ENCODE data around the gene RASSF10. TPM values are rescaled to one million over a fixed set of nuclear protein-coding genes. Genes with fewer than 3 reads are reported as not detected.

Gene RASSF10
- total RNA-seq, 4 donors from 2014 or later = 0.35 to 4.4 (median 3.9) TPM; not detected in 1

- Histone ChIP-seq H3K27me3 (peaks cover 0 to 23% of the 10 kb centered on the region in 2 donors), H3K4me1 (peaks cover 0 to 40% (median 1%) of the 10 kb centered on the region in 4 donors), H3K36me3 (no peaks in the 10 kb centered on the region), H3K4me3 (peak overlapping the region in 2 of 4 donors; percentile 40 to 48), H3K9me3 (no peaks in the 10 kb centered on the region), H3K27ac (no peak overlapping the region)
- no peak for TF ChIP-seq POLR2A (IDR thresholded peaks at IDR 0.05)
- TF ChIP-seq CTCF (IDR thresholded peaks at IDR 0.05) = no peak
- DNase-seq = peak in 1 of 3 donors; percentile 52
These were observed 1.0 kb downstream of the RASSF10 start for GRCh38 chr11:13009921-13010748.

- Histone ChIP-seq H3K27me3 (peaks cover 0 to 23% of the 10 kb centered on the region in 2 donors), H3K9me3 (no peaks in the 10 kb centered on the region), H3K36me3 (no peaks in the 10 kb centered on the region), H3K4me1 (peaks cover 0 to 40% (median 1%) of the 10 kb centered on the region in 4 donors), H3K27ac (no peak overlapping the region), H3K4me3 (peak overlapping the region in 2 of 4 donors; percentile 40 to 48)
- peak in 1 of 3 donors; percentile 56 for DNase-seq
- TF ChIP-seq POLR2A (IDR thresholded peaks at IDR 0.05) (no peak), CTCF (IDR thresholded peaks at IDR 0.05) (no peak)
These were observed 1.8 kb downstream of the RASSF10 start for GRCh38 chr11:13010749-13011465.

GRCh38 chr11:13011466-13012055 lies 2.4 kb downstream of the RASSF10 start:
- DNase-seq = no peak
- Histone ChIP-seq H3K4me3 (peak overlapping the region in 1 of 4 donors; percentile 15), H3K36me3 (no peaks in the 10 kb centered on the region), H3K9me3 (no peaks in the 10 kb centered on the region), H3K27me3 (peaks cover 0 to 23% of the 10 kb centered on the region in 2 donors), H3K4me1 (peaks cover 0 to 40% (median 1%) of the 10 kb centered on the region in 4 donors), H3K27ac (no peak overlapping the region)
- TF ChIP-seq POLR2A (IDR thresholded peaks at IDR 0.05) (no peak), CTCF (IDR thresholded peaks at IDR 0.05) (no peak)

GRCh38 chr11:13012056-13012661 lies 3.0 kb downstream of the RASSF10 start:
- no peak for DNase-seq
- Histone ChIP-seq H3K27ac (no peak overlapping the region), H3K4me1 (peaks cover 0 to 40% (median 1%) of the 10 kb centered on the region in 4 donors), H3K27me3 (peaks cover 0 to 23% of the 10 kb centered on the region in 2 donors), H3K9me3 (no peaks in the 10 kb centered on the region), H3K36me3 (no peaks in the 10 kb centered on the region), H3K4me3 (no peak overlapping the region)
- TF ChIP-seq POLR2A (IDR thresholded peaks at IDR 0.05) (no peak), CTCF (IDR thresholded peaks at IDR 0.05) (no peak)

GRCh38 chr11:13013054-13013488 lies 4.0 kb downstream of the RASSF10 start:
- Histone ChIP-seq H3K9me3 (no peaks in the 10 kb centered on the region), H3K27me3 (peaks cover 0 to 23% of the 10 kb centered on the region in 2 donors), H3K27ac (no peak overlapping the region), H3K4me3 (no peak overlapping the region), H3K36me3 (no peaks in the 10 kb centered on the region), H3K4me1 (peaks cover 0 to 37% (median 0%) of the 10 kb centered on the region in 4 donors)
- DNase-seq = no peak
- no peak for TF ChIP-seq CTCF (IDR thresholded peaks at IDR 0.05)
- no peak for TF ChIP-seq POLR2A (IDR thresholded peaks at IDR 0.05)
